Panc1 (cell line): ENCODE measurements around the gene PHKA2. TPM values are rescaled to one million over a fixed set of nuclear protein-coding genes. Genes with fewer than 3 reads are reported as not detected.

Source experiments
- ATAC-seq: fragments of 200-7000 bp; cut with Tn5 transposase; 2 replicates; pipeline ENCODE4 v1.9.1; 2020; ENCODE audit warnings: mild to moderate bottlenecking, moderate library complexity
- BruUV-seq: library from RNA; stranded (reverse); fragments of 400-500 nt; replicated peaks from 2 replicates; lab custom pipeline; 2021; lab: Mats Ljungman, UMichigan
- CTCF ChIA-PET: fragments of 300-600 bp; sonication (Branson Sonifier 250); formaldehyde crosslinking; loops from one replicate; lab custom pipeline; 2022; ENCODE audit warnings: antibody characterized with exemption; lab: Charles Lee
- POLR2A ChIA-PET: fragments of 300-600 bp; sonication (Branson Sonifier 250); formaldehyde crosslinking; loops from one replicate; lab custom pipeline; 2022; ENCODE audit warnings: antibody characterized with exemption; lab: Charles Lee
- DNase-seq: peaks from one replicate; pipeline ENCODE4 v3.0.0-alpha.2; 2010; ENCODE audit warnings: low read depth, low spot score
- H3K27ac ChIP-seq: 2 replicates; pipeline ENCODE4 v1.5.1; 2011; ENCODE audit warnings: mild to moderate bottlenecking, low read length, inconsistent platforms
- H3K27me3 ChIP-seq: fragments of 200-500 bp; sonication (Bioruptor generic); 2 replicates; pipeline ENCODE4 v1.6.0; 2014; ENCODE audit warnings: low read length, inconsistent platforms; ENCODE audit not compliant: control insufficient read depth, insufficient read depth
- H3K36me3 ChIP-seq: fragments of 200-500 bp; sonication (Bioruptor generic); 2 replicates; pipeline ENCODE4 v1.5.1; 2014; ENCODE audit warnings: inconsistent platforms, mild to moderate bottlenecking, low read length, moderate library complexity; ENCODE audit not compliant: control insufficient read depth, insufficient read depth
- H3K4me1 ChIP-seq: 2 replicates; pipeline ENCODE4 v1.5.1; 2011; ENCODE audit warnings: inconsistent platforms, mild to moderate bottlenecking, low read length, moderate library complexity; ENCODE audit not compliant: control insufficient read depth, insufficient read depth
- H3K4me3 ChIP-seq, 2 experiments: 2 replicates each; pipeline ENCODE4 v1.5.1; 2011 to 2012; ENCODE audit warnings: low read depth in 2 of 2, low read length in 2 of 2, mild to moderate bottlenecking in 2 of 2, inconsistent platforms in 1 of 2, moderate library complexity in 1 of 2
- H3K9me3 ChIP-seq: fragments of 200-500 bp; sonication (Bioruptor generic); 2 replicates; pipeline ENCODE4 v1.5.1; 2014; ENCODE audit warnings: low read depth, mild to moderate bottlenecking, inconsistent platforms, low read length, moderate library complexity; ENCODE audit not compliant: control insufficient read depth, insufficient read depth
- CTCF ChIP-seq: fragments of 450-650 bp; IDR thresholded peaks from 2 replicates; pipeline ENCODE4 v1.5.1; 2017; ENCODE audit warnings: mild to moderate bottlenecking
- POLR2AphosphoS5 ChIP-seq: IDR thresholded peaks from 2 replicates; pipeline ENCODE4 v1.6.1; 2012; ENCODE audit warnings: mild to moderate bottlenecking, low read depth, low read length, moderate library complexity
- REST ChIP-seq, 2 experiments: IDR thresholded peaks; 2 replicates each; pipeline ENCODE4 v1.6.1; 2011 to 2012; ENCODE audit warnings: low read depth in 2 of 2, control low read depth in 1 of 2, low read length in 1 of 2, mild to moderate bottlenecking in 1 of 2, moderate library complexity in 1 of 2; ENCODE audit not compliant: insufficient read depth in 1 of 2
- SIN3A ChIP-seq: IDR thresholded peaks from 2 replicates; pipeline ENCODE4 v1.6.1; 2012; ENCODE audit warnings: low read depth, mild to moderate bottlenecking, low read length, moderate library complexity, borderline replicate concordance; ENCODE audit not compliant: insufficient read depth
- TCF7L2 ChIP-seq: IDR thresholded peaks from 2 replicates; pipeline ENCODE4 v1.6.1; 2011; ENCODE audit warnings: mild to moderate bottlenecking, low read depth, low read length, inconsistent platforms
- in situ Hi-C: cut with HindIII; loops from 2 replicates; pipeline ENCODE4 v1.10.0; 2016; ENCODE audit warnings: low sequenced_read_pairs, low pct_unique_long_range_greater_than_20kb
- intact Hi-C: fragments of 100-400 bp; cut with micrococcal nuclease; formaldehyde crosslinking; loops from one replicate; pipeline ENCODE4 v1.10.0; 2022; ENCODE audit not compliant: unreplicated experiment
- total RNA-seq: library from RNA; stranded (reverse); gene quantifications from one replicate; pipeline ENCODE4 v1.2.1, GENCODE V29; 2021; ENCODE audit not compliant: unreplicated experiment

The PHKA2 gene
- total RNA-seq, 1 experiment from 2014 or later = 20.6 TPM

DNA sequence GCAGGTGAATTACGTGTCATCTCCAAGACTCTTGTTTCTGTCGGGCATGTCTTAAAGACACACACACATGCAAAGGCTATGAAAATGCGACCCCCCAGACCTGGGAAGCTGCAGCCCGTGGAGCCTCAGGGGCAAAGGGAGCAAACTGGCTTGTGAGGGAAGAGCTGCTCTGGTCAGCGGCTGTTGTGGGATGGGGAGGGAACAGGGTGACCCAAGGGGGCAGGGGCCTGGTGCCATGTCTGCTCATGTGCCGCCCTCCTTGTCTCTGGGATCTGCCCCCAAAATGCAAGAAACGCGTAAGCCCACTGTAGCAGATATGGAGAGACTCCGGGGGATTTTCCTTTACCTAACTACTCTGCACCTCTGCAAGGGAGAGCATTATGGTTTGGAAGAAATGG lies 92.4 kb downstream of the PHKA2 start:
- BruUV-seq = no TSS peak
- TF ChIP-seq POLR2AphosphoS5 (no peak), REST (IDR thresholded peaks at IDR 0.05; ENCODE audit: insufficient read depth in 1 of 2, low read depth in 2 of 2, low read length in 1 of 2) (no peak), CTCF (no peak), TCF7L2 (no peak), SIN3A (no peak)
- in situ Hi-C loops (no loop called here), intact Hi-C loops (no loop called here)
- H3K27ac ChIP-seq = no peak overlapping the region
- H3K4me3 ChIP-seq = no peak overlapping the region
- CTCF ChIA-PET = no interaction called here
- POLR2A ChIA-PET = no interaction called here
- ATAC-seq (no peak), DNase-seq (no peak)
- H3K36me3 ChIP-seq = no peaks in the 10 kb centered on the region
- no peaks in the 10 kb centered on the region for H3K4me1 ChIP-seq
- H3K27me3 ChIP-seq = no peaks in the 10 kb centered on the region
- no peaks in the 10 kb centered on the region for H3K9me3 ChIP-seq

GRCh38 chrX:18890724-18891547 lies 93.0 kb downstream of the PHKA2 start:
- DNase-seq (no peak), ATAC-seq (no peak)
- POLR2A ChIA-PET = no interaction called here
- Histone ChIP-seq H3K27ac (no peak overlapping the region), H3K4me3 (no peak overlapping the region), H3K36me3 (no peaks in the 10 kb centered on the region), H3K27me3 (no peaks in the 10 kb centered on the region), H3K9me3 (no peaks in the 10 kb centered on the region), H3K4me1 (no peaks in the 10 kb centered on the region)
- no TSS peak for BruUV-seq
- no peak for TF ChIP-seq SIN3A
- TF ChIP-seq POLR2AphosphoS5 = no peak
- no peak for TF ChIP-seq REST (IDR thresholded peaks at IDR 0.05; ENCODE audit: insufficient read depth in 1 of 2, low read depth in 2 of 2, low read length in 1 of 2)
- no peak for TF ChIP-seq TCF7L2
- no peak for TF ChIP-seq CTCF
- in situ Hi-C loops (no loop called here), intact Hi-C loops (no loop called here)
- CTCF ChIA-PET = no interaction called here
